HFF-Myc (cell line): Measurements from ENCODE around the gene FLOT1.

Source experiments
- DNase-seq: peaks from one replicate; pipeline ENCODE4 v3.0.0-alpha.2; 2011; ENCODE audit warnings: low read depth; ENCODE audit errors: extremely low read depth
- H3K4me3 ChIP-seq: replicated peaks from 2 replicates; pipeline ENCODE4 v1.5.1; 2011; ENCODE audit warnings: low read depth, mild to moderate bottlenecking, control low read depth, low read length
- CTCF ChIP-seq: IDR thresholded peaks from 2 replicates; pipeline ENCODE4 v1.5.1; 2012; ENCODE audit warnings: mild to moderate bottlenecking, low read depth, low read length, control low read depth; ENCODE audit errors: missing control alignments

The FLOT1 gene

DNA sequence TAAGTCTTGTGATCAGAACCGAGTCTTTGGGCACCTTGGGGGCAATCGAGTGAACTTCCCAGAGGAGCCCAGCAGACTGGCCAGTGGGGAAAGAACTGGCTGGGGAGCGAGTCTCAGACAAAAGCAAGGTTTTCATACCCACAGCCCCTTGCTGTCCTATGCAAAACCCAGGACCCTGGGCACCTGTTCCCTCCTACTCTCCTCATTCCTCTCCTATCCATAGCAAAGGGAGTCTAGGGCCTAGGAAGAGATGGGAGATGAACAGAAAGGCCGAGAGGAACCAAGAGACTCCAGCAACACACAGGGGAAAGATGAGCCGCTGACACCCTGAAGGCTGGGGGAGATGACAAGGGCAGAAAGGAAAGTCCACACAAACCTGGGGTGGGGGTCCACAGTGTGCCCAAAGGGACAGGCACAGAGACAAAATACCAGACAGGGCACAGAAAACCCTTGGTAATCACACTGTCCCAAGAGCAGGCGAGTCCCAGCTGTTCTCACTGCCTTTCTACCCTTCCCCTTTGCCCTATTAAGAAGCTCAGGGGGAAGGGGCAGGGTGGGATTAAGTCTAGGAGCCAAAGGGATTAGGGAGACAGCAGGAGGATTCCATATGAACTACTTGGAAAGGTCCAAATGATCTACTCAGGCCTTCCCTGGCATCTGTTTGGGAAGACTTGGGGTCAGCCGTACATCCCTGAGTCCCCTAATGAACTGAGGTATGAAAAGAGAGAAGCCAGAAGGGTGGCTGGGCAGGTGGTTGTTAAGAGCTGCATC is 62.5 kb downstream of the FLOT1 start:
- no peak for DNase-seq
- TF ChIP-seq CTCF = no peak

DNA sequence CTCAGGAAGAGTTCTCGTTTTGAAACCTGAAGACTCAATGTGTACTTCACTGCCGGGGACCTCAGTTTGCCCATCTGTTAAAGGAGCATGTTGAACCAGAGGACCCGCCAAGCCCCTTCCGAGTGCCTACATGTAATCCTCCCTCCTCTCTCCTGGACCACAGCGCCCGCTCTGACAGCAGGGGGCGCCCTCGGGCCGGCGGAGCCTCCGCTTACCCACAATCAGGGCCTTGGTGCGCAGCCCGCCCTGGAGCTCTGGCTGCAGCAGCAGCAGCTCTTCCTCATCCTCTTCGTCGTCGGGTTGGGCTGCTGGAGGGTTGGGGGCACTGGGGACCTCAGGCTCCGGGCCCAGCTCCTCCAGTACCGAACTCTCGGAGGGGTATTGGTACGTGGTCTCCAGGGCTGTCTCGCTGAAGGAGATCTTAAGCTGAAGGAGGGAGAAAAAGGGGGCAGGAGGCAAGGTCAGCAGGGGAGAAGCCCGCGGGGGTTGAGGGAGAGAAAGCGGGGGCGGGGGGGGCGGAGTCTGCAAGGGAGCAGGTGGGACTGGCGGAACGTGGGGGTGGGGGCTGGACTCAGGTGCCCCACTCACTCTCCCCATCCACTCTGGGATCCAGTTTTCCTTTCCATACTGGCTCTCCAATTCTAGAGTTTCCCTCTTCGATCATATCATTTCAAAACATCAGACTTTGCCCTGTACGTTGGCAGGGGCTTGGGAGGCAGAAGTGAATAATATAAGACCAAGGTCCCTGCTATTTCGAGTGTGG is 63.3 kb downstream of the FLOT1 start:
- peak; percentile 98 for TF ChIP-seq CTCF
- H3K4me3 ChIP-seq = peak overlapping the region; percentile 23
- DNase-seq = peak; percentile 47

More for the DNA sequence above, 62.5 kb downstream of the FLOT1 start:
- peak overlapping the region; percentile 23 for H3K4me3 ChIP-seq
